CD4-positive, alpha-beta T cell treated with Interleukin-17A for 4 hours (primary cell): ENCODE results near the gene GSTP1.

Experiments
- DNase-seq: peaks from one replicate; pipeline ENCODE4 v3.0.0-alpha.2; 2020; ENCODE audit warnings: mixed read lengths

GSTP1 gene

DNA sequence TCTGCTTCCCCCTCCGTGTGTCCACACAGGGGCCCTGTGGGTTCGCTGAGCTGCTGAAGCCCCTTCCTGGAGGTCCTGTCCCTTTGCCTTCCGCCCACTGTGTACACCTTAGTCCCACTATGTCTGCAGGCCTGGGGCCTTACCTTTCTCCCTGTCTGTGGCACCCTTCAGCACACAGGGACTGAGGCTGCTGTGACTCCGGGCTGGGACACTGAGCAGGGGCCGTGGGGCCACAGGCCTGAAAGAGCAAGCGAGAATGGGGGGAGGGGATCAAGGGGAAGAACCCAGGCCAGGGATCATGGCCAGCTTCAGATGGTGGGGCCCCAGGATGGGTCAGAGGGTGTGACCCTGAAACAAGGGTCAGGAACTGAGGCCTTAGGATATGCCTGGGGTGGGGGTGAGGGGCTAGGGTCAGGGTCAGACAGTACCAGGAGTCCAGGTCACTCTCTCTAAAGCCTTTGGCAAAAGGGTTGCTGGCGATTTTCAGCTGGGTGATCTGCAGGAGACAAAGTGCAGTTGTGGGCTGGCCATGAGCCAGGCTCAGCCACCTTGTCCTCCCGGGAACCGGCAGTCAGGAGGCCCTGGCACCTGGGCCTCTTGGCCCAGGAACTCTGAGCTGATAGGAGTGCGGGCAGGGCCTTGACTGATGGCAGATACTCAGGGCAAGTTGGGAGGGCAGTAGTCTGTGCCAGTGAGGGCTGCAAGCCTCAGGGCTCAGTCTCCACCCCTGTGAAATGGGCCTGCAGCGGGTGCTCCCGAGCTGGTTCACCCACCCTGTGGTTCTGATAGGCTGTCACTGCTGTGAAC, 48.8 kb downstream of the GSTP1 start:
- DNase-seq = no peak

DNA sequence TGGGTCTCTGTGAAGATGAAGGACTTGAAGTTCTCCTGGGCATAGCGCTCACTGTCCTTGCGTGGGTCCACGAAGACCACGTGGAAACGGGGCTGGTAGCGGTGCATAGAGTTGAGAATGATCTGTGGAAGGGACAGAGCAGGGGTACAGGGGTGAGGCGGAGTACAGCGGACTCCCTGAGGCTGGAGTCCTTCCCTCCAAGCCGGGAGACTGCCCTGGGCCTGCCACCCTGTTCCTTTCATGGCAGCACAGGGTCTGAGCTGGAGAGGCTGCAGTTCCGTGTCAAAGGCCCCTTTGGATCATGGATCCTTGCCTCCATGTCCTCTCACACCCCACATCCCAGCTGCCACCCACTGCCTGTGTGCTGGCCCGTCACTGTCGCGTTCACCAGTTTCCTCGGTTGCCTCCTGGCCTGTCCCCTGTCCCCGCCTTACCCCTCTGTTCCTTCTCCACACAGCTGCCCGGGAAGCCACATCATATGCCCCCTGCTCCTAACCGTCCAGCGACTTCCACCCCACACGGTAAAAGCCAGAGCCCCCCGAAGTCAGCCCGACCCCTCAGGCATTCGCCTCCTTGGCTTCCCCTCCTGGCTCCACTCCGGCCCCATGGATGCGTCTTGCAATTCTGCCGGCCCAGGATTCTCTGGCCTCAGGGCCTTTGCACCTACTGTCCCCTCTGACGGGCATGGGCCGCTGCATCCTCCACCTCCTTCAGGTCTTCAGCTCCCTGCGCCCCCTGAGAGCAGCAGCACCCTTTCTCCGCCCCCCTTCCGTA, 49.6 kb downstream of the GSTP1 start:
- no peak for DNase-seq

DNA sequence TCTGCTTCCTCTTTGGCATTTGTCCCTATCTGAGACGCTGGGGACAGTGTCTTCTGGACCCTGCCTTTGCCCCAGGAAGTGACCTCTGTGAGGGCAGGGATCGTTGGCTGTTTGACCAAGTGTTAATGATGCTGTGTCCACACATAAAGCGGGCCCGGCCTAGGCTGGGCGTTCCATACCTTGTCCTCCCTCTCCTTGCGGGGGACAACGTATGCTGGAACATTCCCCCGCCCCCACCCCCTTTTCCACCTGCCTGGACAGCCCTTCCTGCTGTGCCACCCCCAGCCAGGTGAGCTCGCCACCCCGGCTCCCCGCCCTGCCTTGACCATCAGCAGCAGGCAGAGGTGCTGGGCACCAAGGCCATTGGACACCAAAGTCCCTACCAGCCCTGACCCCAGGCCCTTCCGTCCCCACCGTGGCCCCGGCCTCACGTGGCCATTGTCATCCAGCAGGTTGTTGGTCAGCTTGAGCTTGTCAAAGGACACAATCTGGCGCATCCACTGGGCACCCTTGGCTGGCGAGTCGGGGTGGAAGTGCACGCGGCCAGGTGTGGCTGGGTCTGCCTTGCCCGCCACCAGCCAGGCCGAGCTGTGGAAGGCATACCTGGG, 50.2 kb downstream of the GSTP1 start:
- no peak for DNase-seq

DNA sequence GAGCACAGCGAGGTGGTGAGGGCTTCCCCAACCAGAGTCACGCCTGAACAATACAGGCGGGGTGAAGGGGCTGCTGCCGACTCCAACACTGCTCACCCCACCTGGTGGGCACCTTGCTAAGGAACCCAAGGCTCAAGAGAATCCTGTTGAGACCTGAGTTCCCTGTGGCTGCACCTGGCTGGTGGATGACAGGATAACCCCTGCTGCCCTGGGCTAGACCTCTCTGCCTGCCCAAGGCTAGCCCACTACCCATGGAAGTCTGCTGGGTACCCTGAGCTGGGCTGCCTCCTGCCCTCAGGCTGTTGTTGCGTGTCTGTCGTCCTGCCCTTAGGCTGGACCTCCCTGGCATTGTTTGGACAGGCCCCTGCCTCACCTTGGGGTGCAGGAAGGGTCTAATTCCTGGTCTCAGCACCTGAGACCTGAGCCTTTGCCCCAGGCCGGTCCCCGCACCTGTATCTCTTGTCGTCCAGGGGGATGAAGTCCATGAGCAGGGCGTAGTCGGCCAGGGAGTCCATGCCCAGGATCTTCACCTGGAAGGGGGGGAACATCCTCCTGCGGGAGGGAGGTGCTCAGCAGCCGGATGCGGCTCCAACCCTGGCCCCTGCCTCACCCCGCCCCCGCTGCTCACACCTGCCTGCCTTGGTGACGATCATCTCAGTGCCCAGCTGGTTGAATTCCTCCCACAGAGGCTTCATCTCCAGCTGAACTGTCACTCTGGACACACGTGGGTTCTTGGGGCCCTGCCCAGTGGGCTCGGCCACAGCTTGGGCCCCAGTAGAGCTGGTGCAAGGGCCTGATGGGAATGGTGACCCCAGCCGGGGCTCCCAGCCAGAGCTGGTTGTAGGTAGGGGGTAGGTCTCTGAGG, 51.0 kb downstream of the GSTP1 start:
- DNase-seq = no peak

DNA sequence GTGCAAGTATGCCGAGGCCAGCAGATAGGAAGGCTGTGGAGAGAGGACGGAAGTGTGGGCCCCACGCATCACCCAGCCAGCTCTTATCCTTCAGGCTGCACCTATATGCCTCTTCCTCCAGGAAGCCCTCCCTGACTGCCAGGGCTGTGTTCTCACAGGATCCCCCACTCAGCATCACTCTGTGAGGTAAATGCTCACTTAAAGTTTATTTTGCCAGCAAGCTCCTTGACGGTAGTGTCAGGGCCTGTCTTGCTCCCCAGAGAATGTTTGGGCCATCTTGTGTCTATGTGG, 51.6 kb downstream of the GSTP1 start:
- no peak for DNase-seq
